Heart left ventricle (tissue), 16 donors: ENCODE results near the gene CAMTA1. TPM values are rescaled to one million over a fixed set of nuclear protein-coding genes. Genes with fewer than 3 reads are reported as not detected.

Source experiments
- ATAC-seq, 4 donors: fragments of 200-7000 bp; cut with Tn5 transposase; one replicate each; pipeline ENCODE4 v1.9.1; 2020 to 2022; ENCODE audit warnings: moderate library complexity in 4 of 4, mild to moderate bottlenecking in 3 of 4, moderate number of reproducible peaks in 1 of 4
- DNase-seq, 5 donors: peaks; one replicate each; pipeline ENCODE4 v3.0.0-alpha.2; 2020
- H3K27ac ChIP-seq, 12 donors: fragments of 200-600 bp; sonication (generic) in 4 of 12; one replicate each; pipeline versions ENCODE4 v1.5.0 to v1.8.0; 2016 to 2022; ENCODE audit warnings: mild to moderate bottlenecking in 2 of 12
- H3K27me3 ChIP-seq, 9 donors: fragments of 200-600 bp; sonication (generic) in 2 of 9; one replicate each; pipeline versions ENCODE4 v1.5.1 to v1.8.0; 2016 to 2022; ENCODE audit warnings: mild to moderate bottlenecking in 3 of 9
- H3K36me3 ChIP-seq, 9 donors: fragments of 200-600 bp; sonication (generic) in 2 of 9; one replicate each; pipeline versions ENCODE4 v1.5.0 to v1.8.0; 2018 to 2022; ENCODE audit warnings: mild to moderate bottlenecking in 2 of 9
- H3K4me1 ChIP-seq, 12 donors: fragments of 200-600 bp; sonication (generic) in 4 of 12; one replicate each; pipeline versions ENCODE4 v1.5.0 to v1.8.0; 2016 to 2022; ENCODE audit warnings: mild to moderate bottlenecking in 3 of 12
- H3K4me3 ChIP-seq, 12 donors: fragments of 200-600 bp; sonication (generic) in 4 of 12; one replicate each; pipeline versions ENCODE4 v1.5.0 to v1.8.0; 2017 to 2022; ENCODE audit warnings: mild to moderate bottlenecking in 9 of 12, moderate library complexity in 4 of 12
- H3K9me3 ChIP-seq, 12 donors: fragments of 200-600 bp; sonication (generic) in 4 of 12; one replicate each; pipeline versions ENCODE4 v1.5.0 to v1.8.0; 2016 to 2022; ENCODE audit warnings: mild to moderate bottlenecking in 1 of 12
- POLR2A ChIP-seq, 2 donors: fragments of 450-650 bp; IDR thresholded peaks; one replicate each; pipeline ENCODE4 v1.6.1; 2017; ENCODE audit warnings: antibody characterized with exemption in 2 of 2, mild to moderate bottlenecking in 2 of 2, moderate library complexity in 2 of 2
- WGBS, 4 donors: extraction: QIAGEN DNeasy Blood & Tissue Kit in 2 of 4; methylation state at CpG; one replicate each; pipeline versions ENCODE4 v1.1.5 to v1.1.7; 2013 to 2018; 5-methylcytosine and 5-hydroxymethylcytosine counted together
- intact Hi-C, 10 donors: fragments of 100-400 bp; cut with DNase I; formaldehyde crosslinking; loops; one replicate each; pipeline versions ENCODE4 v1.11.1 to v1.14.2; 2022
- polyA plus RNA-seq, 2 donors: library from polyadenylated mRNA; stranded (reverse); fragments of 200-250 nt; gene quantifications; one replicate each; pipeline ENCODE4 v1.2.3, GENCODE V29; 2013
- total RNA-seq, 9 donors: library from RNA; depleted of rRNA in 2 of 9; stranded (reverse); fragments of >200 nt in 2 of 9; fragmentation: NEBNext Ultra II Directional in 3 of 9; extraction: Animal tissue kit (Norgen Biotek cat#: 25700) in 3 of 9; gene quantifications; one replicate each; pipeline versions ENCODE4 v1.1.0 to v1.2.4, GENCODE V29; 2016 to 2023
- TF ChIP-seq, protein P1 (sequence below), 12 donors: fragments of 200-600 bp; sonication (generic) in 4 of 12; IDR thresholded peaks; one replicate each; pipeline versions ENCODE4 v1.5.0 to v1.8.0; 2018 to 2022; ENCODE audit warnings: antibody characterized with exemption in 12 of 12, mild to moderate bottlenecking in 5 of 12
- donor health status: ischemic (EF 13 %, LVEDD 7.1; RV severe dilation, severe dysfunction).
- donor health status: healthy with polysubstance abuse.
- donor health status: DM: no; HTN: yes; CAD: no.
- donor health status: DM: no; HTN: no; CAD: no.
- donor health status: ischemic (EF 25% LVEDD 6.9; RV normal size, moderate dysfunction).
- donor health status: ischemic (EF 25% LVEDD 5.7; RV mildly dilated, moderate dysfunction).
- donor health status: healthy.
- donor health status: DM: yes; HTN: yes; CAD: no.
- donor health status: ischemic (EF 35%, LVEDD 5.7; RV mildly dilated, moderate dysfunction).
- donor health status: nonischemic (EF 11% LVEDD 7.7; RV severe dilation, severe dysfunction).
- donor health status: DM: yes; HTN: yes; CAD: no.
- donor health status: PGD.
- donor health status: ischemic (EF 29% LVEDD 5.4; RV normal size, mild dysfunction).
- donor health status: nonischemic (EF 23%, LVEDD 6.1; RV moderate dilation, normal function).

The CAMTA1 gene
- total and polyA plus RNA-seq, 11 donors, result 114 to 303 (median 137) TPM

DNA sequence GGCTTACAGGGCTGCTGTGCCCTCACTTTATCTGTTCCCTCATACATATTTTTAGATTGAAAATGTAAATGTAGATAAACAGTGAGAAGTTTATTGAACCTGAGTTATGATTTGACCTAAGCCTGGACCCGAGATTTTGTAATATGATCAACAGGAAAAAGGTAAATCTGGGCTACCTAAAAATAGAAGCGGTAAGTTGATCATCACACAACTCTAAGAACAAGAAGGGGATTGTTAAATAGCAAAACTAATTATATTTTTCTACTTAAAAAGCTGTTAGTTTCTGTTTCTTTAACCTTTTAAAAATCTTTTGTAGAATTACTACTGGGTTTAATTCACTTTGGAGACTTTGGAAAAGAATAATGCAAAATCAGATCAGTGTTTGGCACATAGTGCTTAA lies 35.6 kb downstream of the CAMTA1 start:
- H3K27me3 ChIP-seq, result no peaks in the 10 kb centered on the region
- H3K36me3 ChIP-seq, result no peaks in the 10 kb centered on the region
- WGBS, 4 donors, result 67 to 72% (median 69%) methylated on average over 2 of the region's 2 CpGs
- H3K9me3 ChIP-seq, result no peaks in the 10 kb centered on the region
- H3K4me1 ChIP-seq, result peaks cover 0 to 55% (median 28%) of the 10 kb centered on the region in 12 donors
- TF ChIP-seq, protein P1, sequence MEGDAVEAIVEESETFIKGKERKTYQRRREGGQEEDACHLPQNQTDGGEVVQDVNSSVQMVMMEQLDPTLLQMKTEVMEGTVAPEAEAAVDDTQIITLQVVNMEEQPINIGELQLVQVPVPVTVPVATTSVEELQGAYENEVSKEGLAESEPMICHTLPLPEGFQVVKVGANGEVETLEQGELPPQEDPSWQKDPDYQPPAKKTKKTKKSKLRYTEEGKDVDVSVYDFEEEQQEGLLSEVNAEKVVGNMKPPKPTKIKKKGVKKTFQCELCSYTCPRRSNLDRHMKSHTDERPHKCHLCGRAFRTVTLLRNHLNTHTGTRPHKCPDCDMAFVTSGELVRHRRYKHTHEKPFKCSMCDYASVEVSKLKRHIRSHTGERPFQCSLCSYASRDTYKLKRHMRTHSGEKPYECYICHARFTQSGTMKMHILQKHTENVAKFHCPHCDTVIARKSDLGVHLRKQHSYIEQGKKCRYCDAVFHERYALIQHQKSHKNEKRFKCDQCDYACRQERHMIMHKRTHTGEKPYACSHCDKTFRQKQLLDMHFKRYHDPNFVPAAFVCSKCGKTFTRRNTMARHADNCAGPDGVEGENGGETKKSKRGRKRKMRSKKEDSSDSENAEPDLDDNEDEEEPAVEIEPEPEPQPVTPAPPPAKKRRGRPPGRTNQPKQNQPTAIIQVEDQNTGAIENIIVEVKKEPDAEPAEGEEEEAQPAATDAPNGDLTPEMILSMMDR (IDR thresholded peaks at IDR 0.05), result no peak
- no peak for TF ChIP-seq POLR2A (IDR thresholded peaks at IDR 0.05)
- no peak overlapping the region for H3K4me3 ChIP-seq
- intact Hi-C loops, result no loop called here
- DNase-seq (no peak), ATAC-seq (no peak)
- H3K27ac ChIP-seq, result no peak overlapping the region

DNA sequence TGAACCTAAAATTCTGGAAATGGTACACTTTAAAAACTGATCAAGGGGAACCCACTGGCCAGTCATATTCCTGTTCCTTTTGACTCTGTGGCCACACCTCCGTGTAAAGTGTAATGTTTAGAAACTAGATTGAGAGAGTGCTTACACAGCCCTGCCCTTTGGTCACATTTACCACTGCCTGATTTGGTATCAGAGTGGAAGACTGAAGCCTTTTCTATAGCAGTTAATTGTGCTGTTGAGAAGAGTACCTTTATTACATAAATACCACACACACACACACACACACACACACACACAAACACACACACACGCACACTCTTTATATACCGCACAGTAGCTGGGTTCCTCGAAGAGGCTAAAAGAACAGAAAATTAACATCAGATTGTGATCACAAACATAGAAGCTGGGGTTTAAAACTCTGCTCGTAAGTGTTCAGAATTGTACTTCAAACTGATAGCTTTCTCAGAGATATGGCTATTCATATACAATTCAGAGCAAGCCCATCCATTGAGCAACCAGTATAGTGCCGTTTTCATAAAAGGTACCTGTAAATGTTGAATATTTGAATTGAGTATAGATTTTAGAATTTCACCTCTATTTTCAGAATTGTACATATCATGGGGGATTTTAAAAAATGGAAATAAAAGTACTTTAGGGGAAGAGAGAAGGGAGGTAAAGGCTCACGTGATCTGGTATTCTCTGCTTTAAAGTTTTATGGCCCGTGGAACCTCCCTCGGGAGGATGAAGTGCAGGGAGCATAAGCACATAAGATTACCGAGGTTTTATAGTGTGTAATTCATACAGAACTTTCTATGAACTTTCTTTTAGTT lies 37.5 kb downstream of the CAMTA1 start:
- Histone ChIP-seq H3K4me3 (no peak overlapping the region), H3K27me3 (no peaks in the 10 kb centered on the region), H3K27ac (no peak overlapping the region), H3K9me3 (no peaks in the 10 kb centered on the region), H3K36me3 (peaks cover 0 to 3% (median 0%) of the 10 kb centered on the region in 9 donors), H3K4me1 (peaks cover 0 to 52% (median 30%) of the 10 kb centered on the region in 12 donors)
- DNase-seq (no peak), ATAC-seq (peak in 3 of 4 donors; percentile 61 to 67 (median 62))
- 74 to 80% (median 77%) methylated on average over 10 of the region's 10 CpGs for WGBS, 4 donors
- no peak for TF ChIP-seq POLR2A (IDR thresholded peaks at IDR 0.05)
- intact Hi-C loops, result no loop called here

DNA sequence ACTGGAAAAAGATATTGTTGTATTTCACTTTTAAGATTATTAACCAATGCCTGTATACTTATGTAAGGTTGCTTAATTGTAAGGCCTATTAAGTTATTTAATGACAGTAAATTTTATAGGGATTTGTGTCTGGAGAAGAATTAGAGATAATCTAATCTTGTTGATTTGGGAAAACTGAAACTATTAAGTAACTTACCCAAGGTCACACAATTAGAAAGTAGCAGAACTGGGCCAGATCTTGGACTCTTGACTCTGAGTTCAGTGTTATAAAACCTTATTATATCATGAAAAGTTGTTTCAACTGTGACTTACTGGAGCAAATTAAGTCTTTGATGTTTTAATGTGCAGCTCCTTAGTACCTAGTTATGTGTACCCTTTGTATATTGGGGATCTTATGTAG lies 38.5 kb downstream of the CAMTA1 start:
- TF ChIP-seq, protein P1 (IDR thresholded peaks at IDR 0.05), result no peak
- no peak for TF ChIP-seq POLR2A (IDR thresholded peaks at IDR 0.05)

DNA sequence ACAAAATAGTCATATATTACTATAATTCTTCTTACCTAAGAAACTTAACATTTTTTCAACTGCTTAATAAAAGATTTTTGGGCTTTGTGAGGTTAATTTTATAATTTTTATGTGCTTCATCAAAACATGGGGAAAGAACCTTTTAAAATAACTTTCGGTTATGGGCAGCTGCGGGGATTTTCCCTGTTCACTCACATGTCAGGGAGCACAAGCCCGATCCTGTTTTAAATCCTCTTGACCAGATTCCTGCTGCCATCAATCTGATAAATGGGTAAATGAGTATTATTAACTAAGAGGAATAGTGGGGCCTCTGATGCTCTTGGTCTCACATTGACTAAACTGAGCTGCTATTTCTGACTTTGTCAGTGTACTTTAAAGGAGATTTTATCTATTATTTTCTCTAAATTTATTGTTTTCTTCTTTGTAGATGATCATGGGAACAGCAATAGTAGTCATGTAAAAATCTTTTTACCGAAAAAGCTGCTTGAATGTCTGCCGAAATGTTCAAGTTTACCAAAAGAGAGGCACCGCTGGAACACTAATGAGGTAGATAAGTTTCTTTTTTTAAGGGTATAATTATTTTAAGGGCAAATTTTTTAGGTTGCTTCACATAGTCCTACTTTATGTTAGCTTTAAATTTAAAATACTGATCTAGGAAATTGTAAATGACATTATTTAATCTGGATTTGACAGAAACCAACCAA lies 39.6 kb downstream of the CAMTA1 start:
- TF ChIP-seq, protein P1 (IDR thresholded peaks at IDR 0.05), result no peak
- no peak for TF ChIP-seq POLR2A (IDR thresholded peaks at IDR 0.05)
- no peak for DNase-seq
- no peak overlapping the region for H3K27ac ChIP-seq
- H3K9me3 ChIP-seq, result no peaks in the 10 kb centered on the region
- 86 to 94% (median 90%) methylated on average over 6 of the region's 6 CpGs for WGBS, 4 donors
- no peaks in the 10 kb centered on the region for H3K27me3 ChIP-seq
- intact Hi-C loops, result no loop called here
- H3K4me1 ChIP-seq, result peaks cover 0 to 46% (median 21%) of the 10 kb centered on the region in 12 donors
- ATAC-seq, result no peak
- H3K4me3 ChIP-seq, result no peak overlapping the region
- H3K36me3 ChIP-seq, result peaks cover 0 to 8% (median 4%) of the 10 kb centered on the region in 9 donors

More for the DNA sequence above, 38.5 kb downstream of the CAMTA1 start:
- ATAC-seq (no peak), DNase-seq (no peak)
- peaks cover 0 to 3% (median 0%) of the 10 kb centered on the region in 9 donors for H3K36me3 ChIP-seq
- no peak overlapping the region for H3K27ac ChIP-seq
- H3K27me3 ChIP-seq, result no peaks in the 10 kb centered on the region
- intact Hi-C loops, result no loop called here
- H3K9me3 ChIP-seq, result no peaks in the 10 kb centered on the region
- H3K4me3 ChIP-seq, result no peak overlapping the region
- peaks cover 0 to 52% (median 29%) of the 10 kb centered on the region in 12 donors for H3K4me1 ChIP-seq
